ENCODE data around the gene GJC2. TPM values are rescaled to one million over a fixed set of nuclear protein-coding genes. Genes with fewer than 3 reads are reported as not detected.

Gene GJC2
- polyA plus RNA-seq, 2 of the 4 experiments (the other 2 are of a cell fraction) = 0.09 to 0.48 TPM

DNA sequence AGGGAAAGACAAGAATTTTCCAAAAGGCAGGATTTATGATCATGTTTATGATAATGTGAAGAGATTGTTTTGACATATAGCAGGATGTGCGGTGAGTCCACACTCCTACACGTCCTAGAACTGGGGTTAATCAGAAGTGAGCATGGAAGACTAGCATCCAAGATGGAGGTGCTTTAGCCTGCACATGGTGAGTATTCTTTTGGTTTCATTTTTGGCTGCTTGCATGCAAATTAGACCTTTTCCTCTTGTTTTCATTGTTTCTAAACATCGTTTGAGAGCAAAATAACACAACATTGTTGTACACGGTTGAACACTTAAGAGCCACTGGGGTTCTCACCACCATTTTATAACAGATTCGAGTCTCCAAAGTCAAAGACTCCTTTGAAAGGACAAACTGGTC lies 24.5 kb upstream of the GJC2 start:
- TF ChIP-seq, protein P1, sequence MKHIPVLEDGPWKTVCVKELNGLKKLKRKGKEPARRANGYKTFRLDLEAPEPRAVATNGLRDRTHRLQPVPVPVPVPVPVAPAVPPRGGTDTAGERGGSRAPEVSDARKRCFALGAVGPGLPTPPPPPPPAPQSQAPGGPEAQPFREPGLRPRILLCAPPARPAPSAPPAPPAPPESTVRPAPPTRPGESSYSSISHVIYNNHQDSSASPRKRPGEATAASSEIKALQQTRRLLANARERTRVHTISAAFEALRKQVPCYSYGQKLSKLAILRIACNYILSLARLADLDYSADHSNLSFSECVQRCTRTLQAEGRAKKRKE (CRISPR knock-in tag; IDR thresholded peaks at IDR 0.05; ENCODE audit: low read depth) = no peak
- TF ChIP-seq EP300 (IDR thresholded peaks at IDR 0.05) = no peak
- TF ChIP-seq, protein P2, sequence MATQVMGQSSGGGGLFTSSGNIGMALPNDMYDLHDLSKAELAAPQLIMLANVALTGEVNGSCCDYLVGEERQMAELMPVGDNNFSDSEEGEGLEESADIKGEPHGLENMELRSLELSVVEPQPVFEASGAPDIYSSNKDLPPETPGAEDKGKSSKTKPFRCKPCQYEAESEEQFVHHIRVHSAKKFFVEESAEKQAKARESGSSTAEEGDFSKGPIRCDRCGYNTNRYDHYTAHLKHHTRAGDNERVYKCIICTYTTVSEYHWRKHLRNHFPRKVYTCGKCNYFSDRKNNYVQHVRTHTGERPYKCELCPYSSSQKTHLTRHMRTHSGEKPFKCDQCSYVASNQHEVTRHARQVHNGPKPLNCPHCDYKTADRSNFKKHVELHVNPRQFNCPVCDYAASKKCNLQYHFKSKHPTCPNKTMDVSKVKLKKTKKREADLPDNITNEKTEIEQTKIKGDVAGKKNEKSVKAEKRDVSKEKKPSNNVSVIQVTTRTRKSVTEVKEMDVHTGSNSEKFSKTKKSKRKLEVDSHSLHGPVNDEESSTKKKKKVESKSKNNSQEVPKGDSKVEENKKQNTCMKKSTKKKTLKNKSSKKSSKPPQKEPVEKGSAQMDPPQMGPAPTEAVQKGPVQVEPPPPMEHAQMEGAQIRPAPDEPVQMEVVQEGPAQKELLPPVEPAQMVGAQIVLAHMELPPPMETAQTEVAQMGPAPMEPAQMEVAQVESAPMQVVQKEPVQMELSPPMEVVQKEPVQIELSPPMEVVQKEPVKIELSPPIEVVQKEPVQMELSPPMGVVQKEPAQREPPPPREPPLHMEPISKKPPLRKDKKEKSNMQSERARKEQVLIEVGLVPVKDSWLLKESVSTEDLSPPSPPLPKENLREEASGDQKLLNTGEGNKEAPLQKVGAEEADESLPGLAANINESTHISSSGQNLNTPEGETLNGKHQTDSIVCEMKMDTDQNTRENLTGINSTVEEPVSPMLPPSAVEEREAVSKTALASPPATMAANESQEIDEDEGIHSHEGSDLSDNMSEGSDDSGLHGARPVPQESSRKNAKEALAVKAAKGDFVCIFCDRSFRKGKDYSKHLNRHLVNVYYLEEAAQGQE (IDR thresholded peaks at IDR 0.05) = no peak
- TF ChIP-seq TP53 (CRISPR knock-in tag; IDR thresholded peaks at IDR 0.05) = no peak
- no peak for TF ChIP-seq HOXB5 (CRISPR knock-in tag; IDR thresholded peaks at IDR 0.05)
- no peak for TF ChIP-seq RNF2 (IDR thresholded peaks at IDR 0.05; ENCODE audit: borderline replicate concordance, low read depth)
- TF ChIP-seq RFX5 (IDR thresholded peaks at IDR 0.05) = no peak
- TF ChIP-seq FOSL2 (IDR thresholded peaks at IDR 0.05) = no peak
- TF ChIP-seq FOSL2 (CRISPR knock-in tag; IDR thresholded peaks at IDR 0.05) = no peak
- TF ChIP-seq EHF (CRISPR knock-in tag; IDR thresholded peaks at IDR 0.05) = no peak
- no peak for TF ChIP-seq KDM1A (IDR thresholded peaks at IDR 0.05; ENCODE audit: low read depth)
- TF ChIP-seq MAZ (IDR thresholded peaks at IDR 0.05; ENCODE audit: borderline replicate concordance, low read depth, low read length) = no peak
- TF ChIP-seq PHF8 (IDR thresholded peaks at IDR 0.05; ENCODE audit: borderline replicate concordance, low read depth) = no peak
- CTCF ChIA-PET = interaction anchor here (0.9 to 1.5 kb wide), 2 partner anchors 9 to 11 kb away, joined by 3 read pairs; no protein-coding TSS in a partner anchor

DNA sequence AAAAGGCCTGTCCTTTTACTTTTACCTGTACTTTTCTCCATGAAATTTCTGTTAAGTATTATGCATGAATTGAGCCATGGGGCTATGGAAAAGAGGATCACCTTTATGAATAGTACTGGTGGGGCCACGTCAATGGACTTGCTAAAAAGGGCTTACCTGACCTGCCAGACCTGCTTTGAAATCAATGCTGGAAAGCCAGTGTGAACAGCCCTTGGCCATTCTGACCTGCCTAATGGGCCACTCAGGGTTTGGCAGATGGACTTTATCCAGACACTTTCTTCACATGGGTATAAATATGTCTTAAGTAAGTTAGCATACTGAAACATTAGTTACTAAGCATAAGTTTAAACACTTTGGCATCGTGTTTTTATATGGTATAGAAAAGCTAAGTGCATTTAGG lies 18.0 kb upstream of the GJC2 start:
- FAIRE-seq (no peak), ATAC-seq (no peak), DNase-seq (ENCODE audit: low read depth in 1 of 2, low spot score in 1 of 2) (no peak)
- H3K4me1 ChIP-seq = no peaks in the 10 kb centered on the region
- no peak overlapping the region for H3K4me2 ChIP-seq
- H3K4me3 ChIP-seq = no peak overlapping the region
- H3K27ac ChIP-seq = no peak overlapping the region
- ChIA-PET POLR2A (no interaction called here), CTCF (interaction anchor here (1.4 to 5.2 kb wide), 9 partner anchors 9 to 384 kb away, joined by 3 to 48 read pairs (median 22); partner anchors contain the start of genes IBA57 and MRPL55)
- TF ChIP-seq RNF2 (IDR thresholded peaks at IDR 0.05; ENCODE audit: borderline replicate concordance, low read depth) (no peak), POLR2AphosphoS2 (conservative IDR thresholded peaks at IDR 0.05; ENCODE audit: low read length) (no peak), MAZ (IDR thresholded peaks at IDR 0.05; ENCODE audit: borderline replicate concordance, low read depth, low read length) (no peak), GATA3 (IDR thresholded peaks at IDR 0.05; ENCODE audit: borderline replicate concordance) (no peak), PHF8 (IDR thresholded peaks at IDR 0.05; ENCODE audit: borderline replicate concordance, low read depth) (no peak), CBX2 (IDR thresholded peaks at IDR 0.05; ENCODE audit: borderline replicate concordance, low read depth) (no peak), ZFP36 (IDR thresholded peaks at IDR 0.05; ENCODE audit: borderline replicate concordance, partially characterized antibody) (no peak), HOXA7 (CRISPR knock-in tag; IDR thresholded peaks at IDR 0.05) (no peak), HDAC2 (IDR thresholded peaks at IDR 0.05) (no peak), NPAS2 (CRISPR knock-in tag; IDR thresholded peaks at IDR 0.05; ENCODE audit: borderline replicate concordance) (no peak), CHD4 (IDR thresholded peaks at IDR 0.05; ENCODE audit: borderline replicate concordance) (no peak), RCOR1 (IDR thresholded peaks at IDR 0.05; ENCODE audit: low read depth, low read length) (no peak), EP300 (IDR thresholded peaks at IDR 0.05) (no peak), RFX5 (IDR thresholded peaks at IDR 0.05) (no peak), EHMT2 (IDR thresholded peaks at IDR 0.05; ENCODE audit: low read depth) (no peak), POLR2A (IDR thresholded peaks at IDR 0.05; ENCODE audit: low read length) (no peak), NFE2L2 (conservative IDR thresholded peaks at IDR 0.05; ENCODE audit: low read length) (no peak), CBX8 (IDR thresholded peaks at IDR 0.05) (no peak)
- TF ChIP-seq, protein P3, sequence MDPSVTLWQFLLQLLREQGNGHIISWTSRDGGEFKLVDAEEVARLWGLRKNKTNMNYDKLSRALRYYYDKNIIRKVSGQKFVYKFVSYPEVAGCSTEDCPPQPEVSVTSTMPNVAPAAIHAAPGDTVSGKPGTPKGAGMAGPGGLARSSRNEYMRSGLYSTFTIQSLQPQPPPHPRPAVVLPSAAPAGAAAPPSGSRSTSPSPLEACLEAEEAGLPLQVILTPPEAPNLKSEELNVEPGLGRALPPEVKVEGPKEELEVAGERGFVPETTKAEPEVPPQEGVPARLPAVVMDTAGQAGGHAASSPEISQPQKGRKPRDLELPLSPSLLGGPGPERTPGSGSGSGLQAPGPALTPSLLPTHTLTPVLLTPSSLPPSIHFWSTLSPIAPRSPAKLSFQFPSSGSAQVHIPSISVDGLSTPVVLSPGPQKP (IDR thresholded peaks at IDR 0.05; ENCODE audit: low read depth, low read length) = no peak
- TF ChIP-seq, protein P4, sequence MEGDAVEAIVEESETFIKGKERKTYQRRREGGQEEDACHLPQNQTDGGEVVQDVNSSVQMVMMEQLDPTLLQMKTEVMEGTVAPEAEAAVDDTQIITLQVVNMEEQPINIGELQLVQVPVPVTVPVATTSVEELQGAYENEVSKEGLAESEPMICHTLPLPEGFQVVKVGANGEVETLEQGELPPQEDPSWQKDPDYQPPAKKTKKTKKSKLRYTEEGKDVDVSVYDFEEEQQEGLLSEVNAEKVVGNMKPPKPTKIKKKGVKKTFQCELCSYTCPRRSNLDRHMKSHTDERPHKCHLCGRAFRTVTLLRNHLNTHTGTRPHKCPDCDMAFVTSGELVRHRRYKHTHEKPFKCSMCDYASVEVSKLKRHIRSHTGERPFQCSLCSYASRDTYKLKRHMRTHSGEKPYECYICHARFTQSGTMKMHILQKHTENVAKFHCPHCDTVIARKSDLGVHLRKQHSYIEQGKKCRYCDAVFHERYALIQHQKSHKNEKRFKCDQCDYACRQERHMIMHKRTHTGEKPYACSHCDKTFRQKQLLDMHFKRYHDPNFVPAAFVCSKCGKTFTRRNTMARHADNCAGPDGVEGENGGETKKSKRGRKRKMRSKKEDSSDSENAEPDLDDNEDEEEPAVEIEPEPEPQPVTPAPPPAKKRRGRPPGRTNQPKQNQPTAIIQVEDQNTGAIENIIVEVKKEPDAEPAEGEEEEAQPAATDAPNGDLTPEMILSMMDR (IDR thresholded peaks at IDR 0.05) = no peak
- WGBS (ENCODE audit: missing lambda C conversion rate) = 48% methylated on average over 2 of the region's 2 CpGs
- no peaks in the 10 kb centered on the region for H3K9me3 ChIP-seq

More for the DNA sequence above, 24.5 kb upstream of the GJC2 start:
- no peaks in the 10 kb centered on the region for H3K4me1 ChIP-seq
- H3K4me3 ChIP-seq = no peak overlapping the region
- POLR2A ChIA-PET = no interaction called here
- H3K4me2 ChIP-seq = no peak overlapping the region
- FAIRE-seq (no peak), ATAC-seq (no peak), DNase-seq (ENCODE audit: low read depth in 1 of 2, low spot score in 1 of 2) (no peak)
- WGBS (ENCODE audit: missing lambda C conversion rate) = 44% methylated on average over 5 of the region's 5 CpGs
- H3K27ac ChIP-seq = no peak overlapping the region
- no peaks in the 10 kb centered on the region for H3K9me3 ChIP-seq

Data from A549 (cell line).